ENCODE measurements around the gene GRIA4.

Gene GRIA4

GRCh38 chr11:105639527-105639926, 29.7 kb downstream of the GRIA4 start:
- DNase-seq (ENCODE audit: low read depth in 3 of 3) = no peak

GRCh38 chr11:105641433-105641832, 31.6 kb downstream of the GRIA4 start:
- no peak for DNase-seq (ENCODE audit: low read depth in 3 of 3)

- DNase-seq (ENCODE audit: low read depth in 3 of 3) = no peak
Measured at GRCh38 chr11:105642870-105643269, 33.0 kb downstream of the GRIA4 start.

- no peak for DNase-seq (ENCODE audit: low read depth in 3 of 3)
Measured at GRCh38 chr11:105644839-105645573, 35.1 kb downstream of the GRIA4 start.

GRCh38 chr11:105647780-105648179, 37.9 kb downstream of the GRIA4 start:
- no peak for DNase-seq (ENCODE audit: low read depth in 3 of 3)

- DNase-seq (ENCODE audit: low read depth in 3 of 3) = no peak
Measured at GRCh38 chr11:105648762-105649161, 38.9 kb downstream of the GRIA4 start.

GRCh38 chr11:105665281-105665680, 55.4 kb downstream of the GRIA4 start:
- no peak for DNase-seq (ENCODE audit: low read depth in 3 of 3)

- DNase-seq (ENCODE audit: low read depth in 3 of 3) = no peak
Measured at GRCh38 chr11:105667441-105667840, 57.6 kb downstream of the GRIA4 start.

GRCh38 chr11:105670811-105671210, 60.9 kb downstream of the GRIA4 start:
- DNase-seq (ENCODE audit: low read depth in 3 of 3) = no peak

GRCh38 chr11:105673089-105673488, 63.2 kb downstream of the GRIA4 start:
- DNase-seq (ENCODE audit: low read depth in 3 of 3) = no peak

GRCh38 chr11:105689631-105690030, 79.8 kb downstream of the GRIA4 start:
- DNase-seq (ENCODE audit: low read depth in 3 of 3) = no peak

- no peak for DNase-seq (ENCODE audit: low read depth in 3 of 3)
Measured at GRCh38 chr11:105690467-105690866, 80.6 kb downstream of the GRIA4 start.

- no peak for DNase-seq (ENCODE audit: low read depth in 3 of 3)
Measured at GRCh38 chr11:105693075-105693759, 83.3 kb downstream of the GRIA4 start.

- no peak for DNase-seq (ENCODE audit: low read depth in 3 of 3)
Measured at GRCh38 chr11:105696000-105696399, 86.1 kb downstream of the GRIA4 start.

GRCh38 chr11:105697291-105697690, 87.4 kb downstream of the GRIA4 start:
- no peak for DNase-seq (ENCODE audit: low read depth in 3 of 3)

- no peak for DNase-seq (ENCODE audit: low read depth in 3 of 3)
Measured at GRCh38 chr11:105699203-105699602, 89.3 kb downstream of the GRIA4 start.

GRCh38 chr11:105700271-105700670, 90.4 kb downstream of the GRIA4 start:
- DNase-seq (ENCODE audit: low read depth in 3 of 3) = no peak

- no peak for DNase-seq (ENCODE audit: low read depth in 3 of 3)
Measured at GRCh38 chr11:105701098-105701497, 91.2 kb downstream of the GRIA4 start.

GRCh38 chr11:105705786-105706530, 96.1 kb downstream of the GRIA4 start:
- DNase-seq (ENCODE audit: low read depth in 3 of 3) = no peak

- DNase-seq (ENCODE audit: low read depth in 3 of 3) = no peak
Measured at GRCh38 chr11:105713106-105713505, 103.2 kb downstream of the GRIA4 start.

GRCh38 chr11:105713696-105714095, 103.8 kb downstream of the GRIA4 start:
- DNase-seq (ENCODE audit: low read depth in 3 of 3) = no peak

GRCh38 chr11:105718641-105719040, 108.8 kb downstream of the GRIA4 start:
- no peak for DNase-seq (ENCODE audit: low read depth in 3 of 3)
